GM18499 (cell line): ENCODE data around the gene CCDC50.

Source experiments
- ATAC-seq: cut with Tn5 transposase; IDR thresholded peaks from one replicate; pipeline ENCODE4 v1.9.1; 2021; ENCODE audit warnings: moderate number of reproducible peaks; ENCODE audit not compliant: insufficient read depth, unreplicated experiment

The CCDC50 gene

DNA sequence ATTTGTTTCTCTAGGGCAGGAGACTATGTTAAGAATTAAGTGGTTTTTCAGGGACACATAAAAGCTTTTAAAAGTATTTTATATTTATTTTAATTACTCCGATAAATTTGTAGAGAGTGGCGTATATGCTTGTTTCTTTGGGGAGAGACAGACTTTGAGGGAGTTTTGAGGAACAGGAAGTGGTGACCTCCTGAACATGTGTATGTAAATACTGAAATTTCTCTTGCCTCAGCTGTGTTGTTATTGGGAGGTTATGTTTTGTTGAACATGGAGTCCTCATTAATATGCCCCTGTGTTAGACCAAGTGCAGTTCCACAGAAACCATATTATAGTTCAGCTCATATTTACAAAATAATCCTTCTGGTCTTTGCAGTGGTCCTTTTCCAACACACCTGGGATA lies 42.9 kb downstream of the CCDC50 start:
- no peak for ATAC-seq

DNA sequence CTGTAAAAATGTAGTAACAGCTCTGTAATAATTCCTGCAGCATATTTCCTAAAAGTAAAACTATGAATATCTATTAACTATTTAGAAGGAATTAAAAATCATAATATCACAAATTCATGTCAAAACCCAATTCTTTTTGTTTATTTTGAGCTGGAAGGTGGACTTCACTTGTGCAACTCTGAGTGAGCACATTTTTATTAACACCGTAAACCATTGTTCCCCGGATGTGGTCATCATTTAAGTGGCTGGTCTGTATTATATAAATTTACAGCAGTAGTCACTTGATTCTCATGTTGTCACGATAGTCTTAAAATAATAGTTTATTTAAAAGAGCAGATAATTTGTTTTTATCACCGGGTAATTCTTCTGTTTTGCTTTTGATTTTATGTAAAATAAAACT lies 44.1 kb downstream of the CCDC50 start:
- ATAC-seq: no peak

DNA sequence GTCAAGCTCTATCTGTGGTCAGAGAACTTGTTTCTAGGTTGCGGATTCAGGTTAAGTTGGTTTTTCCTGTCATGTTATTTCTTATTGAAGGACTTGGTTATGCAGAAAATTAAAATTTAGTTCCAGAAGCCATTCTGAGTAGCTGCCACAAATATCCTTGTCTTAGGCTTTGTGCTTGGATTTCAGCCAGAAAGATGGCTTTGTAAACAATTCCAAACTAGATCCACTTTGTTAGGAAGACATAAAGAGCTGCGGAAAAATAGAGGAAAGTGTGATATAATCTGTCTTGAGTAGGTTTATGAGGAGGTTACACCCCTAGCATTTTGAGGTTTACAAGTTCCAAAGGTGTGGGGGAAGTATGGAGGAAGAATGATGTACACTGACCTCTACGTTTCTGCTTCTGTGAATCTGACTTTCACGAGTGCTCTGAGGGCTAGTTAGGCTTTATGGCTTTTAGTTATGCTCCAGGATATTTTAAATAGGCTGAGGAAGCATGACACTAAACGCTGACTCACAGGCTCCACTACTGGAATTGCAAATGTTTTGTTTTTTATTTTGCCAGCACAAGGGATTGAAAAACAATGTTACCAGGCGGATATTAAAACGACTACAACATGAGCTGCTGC lies 47.4 kb downstream of the CCDC50 start:
- ATAC-seq: no peak

DNA sequence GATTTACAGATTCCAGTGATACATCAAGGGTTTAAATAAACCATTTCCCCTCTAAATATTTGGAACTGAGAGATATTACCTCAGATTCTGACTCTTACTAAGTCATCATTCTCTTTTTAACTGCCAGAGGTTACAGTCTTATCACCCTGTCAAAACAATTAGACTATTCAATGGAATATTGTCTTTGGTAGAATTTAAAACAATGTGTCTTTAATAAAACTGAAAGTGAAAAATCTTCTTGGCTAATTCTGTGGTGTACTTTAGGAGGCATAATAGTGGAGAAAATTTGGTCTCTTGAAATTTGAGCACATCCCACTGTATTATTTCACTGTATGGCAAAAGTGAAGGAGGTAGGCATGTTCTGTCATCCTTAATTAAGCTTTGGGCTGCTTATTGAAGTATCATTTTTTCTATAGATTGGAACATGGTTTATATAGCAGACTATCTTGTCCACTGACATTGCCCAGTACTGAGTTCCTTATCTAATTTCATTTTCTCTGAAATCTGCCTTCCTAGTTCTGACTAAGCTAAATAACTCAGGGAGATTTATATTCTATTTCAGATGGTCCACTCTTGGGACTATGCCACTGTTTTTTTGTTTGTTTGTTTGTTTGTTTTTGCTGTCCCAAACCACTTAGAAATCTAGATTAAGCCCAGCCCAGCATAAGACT lies 49.1 kb downstream of the CCDC50 start:
- ATAC-seq: no peak

DNA sequence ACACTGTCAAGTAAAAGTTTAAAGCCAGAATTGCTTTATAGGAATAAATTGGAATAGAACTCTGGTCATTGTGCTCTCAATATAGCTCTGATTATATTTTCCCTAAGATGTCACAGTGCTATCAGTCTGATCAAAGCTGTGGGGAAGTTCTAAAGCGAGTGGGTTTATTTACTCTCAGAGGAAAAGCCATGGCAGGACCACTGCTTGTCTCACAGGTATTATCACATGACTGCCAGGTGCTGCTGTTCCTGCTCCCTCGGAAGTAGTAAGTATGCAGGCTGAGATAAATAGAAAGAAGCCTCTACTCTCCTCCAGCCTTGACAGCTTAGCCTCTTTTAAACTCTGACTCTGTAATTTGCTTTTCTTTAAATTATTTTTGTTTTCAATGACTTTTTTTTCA lies 50.3 kb downstream of the CCDC50 start:
- no peak for ATAC-seq

DNA sequence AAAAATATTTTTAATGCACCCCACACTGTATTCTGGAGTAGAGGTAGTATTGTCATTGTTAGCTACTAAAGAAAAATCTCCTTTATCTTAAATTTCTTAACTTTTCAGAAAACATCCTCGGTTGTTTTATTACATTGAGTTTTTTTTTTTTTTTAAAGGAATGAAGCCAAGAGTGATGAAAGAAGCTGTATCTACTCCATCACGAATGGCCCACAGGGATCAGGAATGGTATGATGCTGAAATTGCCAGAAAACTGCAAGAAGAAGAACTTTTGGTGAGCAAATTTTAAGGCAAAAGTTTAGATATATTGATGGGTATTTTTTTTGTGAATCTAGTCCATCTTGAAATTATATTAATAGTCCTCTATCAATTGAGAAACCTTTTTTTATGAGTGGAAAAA lies 50.8 kb downstream of the CCDC50 start:
- ATAC-seq: no peak

DNA sequence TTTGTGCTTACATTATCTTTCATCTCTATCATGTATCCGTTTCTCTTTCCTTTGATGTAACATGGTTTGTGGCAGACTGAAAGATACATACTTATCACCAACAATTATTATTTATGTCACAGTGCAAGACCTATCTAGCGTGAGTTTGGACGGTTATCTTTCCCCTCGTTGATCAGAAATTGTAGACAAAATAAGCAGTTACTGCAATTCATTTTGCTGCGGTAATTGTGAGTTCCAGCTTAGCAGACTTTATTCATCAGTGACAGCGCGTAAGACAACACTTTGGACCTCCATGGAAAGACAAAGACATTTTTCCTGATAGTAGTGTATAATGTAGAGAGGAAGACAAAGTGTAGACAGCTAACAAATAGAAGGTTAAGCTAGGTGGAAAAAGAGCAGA lies 52.1 kb downstream of the CCDC50 start:
- no peak for ATAC-seq

DNA sequence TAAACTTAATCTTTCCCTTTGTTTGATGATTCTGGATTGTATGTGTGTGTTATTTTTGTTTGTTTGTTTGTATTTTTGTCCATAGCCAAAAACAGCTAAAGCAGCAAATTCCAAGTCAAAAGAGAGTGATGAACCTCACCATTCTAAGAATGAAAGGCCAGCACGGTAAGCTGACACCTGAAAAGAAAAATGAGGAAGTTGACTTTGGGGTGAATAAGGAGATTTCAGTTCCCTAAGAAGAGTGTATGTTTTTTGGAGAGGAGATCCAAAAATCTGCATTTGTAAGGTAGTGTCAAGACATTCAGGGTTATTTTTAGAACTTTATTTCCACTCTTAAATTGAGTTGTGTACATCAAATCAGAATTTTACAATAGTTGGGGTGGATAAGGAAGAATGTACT lies 53.5 kb downstream of the CCDC50 start:
- ATAC-seq: peak; percentile 42

DNA sequence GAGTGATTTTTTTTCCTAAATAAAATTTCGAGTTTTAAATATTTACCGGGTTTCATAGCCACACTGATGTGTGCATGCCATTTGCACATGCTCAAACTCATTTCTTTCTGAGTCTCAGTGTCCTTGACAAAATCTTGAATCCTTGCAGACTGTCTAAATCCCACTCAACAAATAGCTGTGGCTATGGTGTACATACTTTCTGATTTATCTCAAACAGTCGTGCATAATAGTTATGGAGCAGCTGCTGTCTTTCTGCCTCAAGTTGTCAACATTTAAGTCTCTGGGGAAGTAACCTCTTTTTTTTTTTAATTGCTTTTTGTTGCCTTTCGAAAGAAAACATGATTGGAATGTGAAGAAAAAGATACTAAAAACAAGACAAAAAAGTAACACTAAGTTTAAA lies 53.9 kb downstream of the CCDC50 start:
- no peak for ATAC-seq

DNA sequence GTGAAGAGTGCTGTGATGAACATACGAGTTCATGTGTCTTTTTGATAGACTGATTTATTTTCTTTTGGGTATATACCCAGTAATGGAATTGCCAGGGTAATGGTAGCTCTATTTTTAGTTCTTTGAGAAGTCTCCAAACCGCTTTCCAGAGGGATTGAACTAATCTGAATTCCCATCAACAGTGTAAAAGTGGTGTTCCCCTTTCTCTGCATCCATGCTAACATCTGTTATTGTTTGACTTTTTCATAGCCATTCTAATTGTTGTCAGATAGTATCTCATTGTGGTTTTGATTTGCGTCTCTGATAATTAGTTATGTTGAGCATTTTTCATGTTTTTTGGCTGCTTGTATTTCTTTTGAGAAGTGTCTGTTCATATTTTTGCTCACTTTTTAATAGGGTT lies 55.9 kb downstream of the CCDC50 start:
- no peak for ATAC-seq

DNA sequence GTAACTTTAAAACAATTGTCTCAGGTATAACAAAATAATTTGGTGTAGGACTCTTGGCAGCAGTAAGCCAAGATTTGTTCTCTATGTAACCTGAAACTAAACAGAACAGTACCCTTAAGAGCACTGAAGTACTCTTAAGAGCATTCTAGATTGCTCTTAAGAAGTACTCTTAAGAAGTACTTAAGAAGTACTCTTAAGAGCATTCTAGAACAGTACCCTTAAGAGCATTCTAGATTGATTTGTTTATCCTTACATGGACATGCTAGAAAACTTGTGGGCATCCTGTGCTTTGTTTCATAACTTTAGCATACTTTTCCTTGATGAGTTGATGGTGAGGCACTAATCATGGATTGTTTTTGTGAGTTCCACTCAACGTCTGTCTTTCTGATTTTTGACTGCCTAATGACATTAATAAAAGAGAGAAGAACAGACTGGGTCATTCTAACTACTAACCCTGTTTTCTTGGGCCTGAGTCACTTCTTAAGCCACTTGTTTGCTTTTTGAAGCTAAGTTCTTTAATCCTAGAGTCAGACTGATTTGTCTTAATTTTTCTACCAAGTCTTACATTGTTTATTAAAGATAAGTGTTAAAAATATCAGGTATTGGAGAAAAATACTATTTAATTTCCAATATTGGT lies 58.4 kb downstream of the CCDC50 start:
- ATAC-seq: no peak

DNA sequence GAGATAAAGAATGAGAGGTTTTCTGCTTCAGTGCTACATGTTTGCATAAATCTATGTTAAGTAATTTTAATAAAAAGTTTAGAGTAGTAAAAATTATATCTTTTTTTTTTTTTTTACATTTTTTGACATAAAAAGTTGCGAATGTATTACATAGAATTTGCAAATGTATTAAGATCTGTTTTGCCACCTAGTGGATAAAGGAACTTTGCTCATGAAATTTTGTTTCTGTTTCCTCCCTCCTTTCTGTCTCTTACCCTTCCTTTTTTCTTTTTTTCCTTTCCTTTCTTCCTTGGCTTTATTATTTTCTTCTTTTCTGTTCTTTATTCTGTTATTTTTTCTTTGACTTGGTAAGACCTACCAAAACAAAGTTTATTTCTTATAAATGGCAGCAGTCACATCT lies 59.6 kb downstream of the CCDC50 start:
- no peak for ATAC-seq

DNA sequence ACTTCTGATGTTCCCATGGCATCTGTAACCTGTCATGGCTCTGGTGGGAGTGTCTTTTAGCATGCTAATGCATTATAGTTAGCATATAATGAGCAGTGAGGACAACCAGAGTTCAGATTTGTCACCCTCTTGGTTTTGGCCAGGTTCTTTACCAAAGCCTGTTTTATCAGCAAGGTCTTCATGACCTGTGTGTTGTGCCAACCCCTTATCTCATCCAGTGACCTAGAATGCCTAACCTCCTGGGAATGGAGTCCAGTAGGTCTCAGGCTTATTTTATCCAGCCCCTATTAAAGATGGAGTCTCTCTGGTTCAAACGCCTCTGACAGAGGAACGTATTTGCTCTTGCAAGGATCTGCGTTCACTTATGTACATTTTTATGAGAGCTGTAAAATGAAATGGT lies 61.4 kb downstream of the CCDC50 start:
- ATAC-seq: no peak

DNA sequence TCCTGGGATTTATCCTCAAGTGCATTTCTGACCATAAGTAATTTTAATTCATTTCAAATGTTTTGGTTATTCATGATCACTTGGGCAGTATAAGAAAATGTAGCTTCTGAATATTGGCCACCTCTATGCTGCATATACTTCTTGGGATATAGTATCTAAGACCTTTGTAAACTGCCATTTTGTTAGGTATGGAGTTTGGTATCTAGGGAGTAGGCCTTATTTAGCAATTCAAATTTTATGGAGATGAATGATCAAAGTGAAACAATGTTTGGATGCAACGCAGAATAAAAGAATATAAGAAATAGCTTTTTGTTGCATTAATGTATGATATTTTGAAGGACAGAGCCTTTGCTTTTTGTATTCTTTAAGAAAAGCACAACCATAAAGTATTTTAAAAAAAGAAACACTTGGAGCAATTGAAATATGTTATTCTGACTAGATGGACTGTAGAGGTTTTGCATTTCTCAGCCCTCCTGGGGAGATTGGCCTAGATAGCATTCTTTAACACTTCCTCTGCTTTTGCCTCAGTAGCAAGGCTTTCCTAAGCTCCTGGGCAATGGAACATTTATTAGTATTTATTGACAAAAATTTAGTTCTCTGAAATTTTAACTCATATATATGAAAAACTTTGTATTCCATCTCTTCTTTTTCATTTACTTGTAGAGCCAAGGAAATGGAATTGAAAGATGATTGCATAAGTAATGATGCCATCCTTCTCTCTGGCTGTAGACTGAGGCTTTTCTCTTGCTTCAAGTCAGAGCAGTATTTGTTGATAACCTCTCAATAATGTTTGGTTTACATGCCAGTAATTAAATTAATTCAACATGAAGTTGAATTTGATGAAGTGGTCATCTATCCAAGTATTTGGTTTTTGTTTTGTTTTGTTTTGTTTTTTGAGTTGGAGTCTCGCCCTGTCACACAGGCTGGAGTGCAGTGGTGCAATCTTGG lies 62.9 kb downstream of the CCDC50 start:
- no peak for ATAC-seq

DNA sequence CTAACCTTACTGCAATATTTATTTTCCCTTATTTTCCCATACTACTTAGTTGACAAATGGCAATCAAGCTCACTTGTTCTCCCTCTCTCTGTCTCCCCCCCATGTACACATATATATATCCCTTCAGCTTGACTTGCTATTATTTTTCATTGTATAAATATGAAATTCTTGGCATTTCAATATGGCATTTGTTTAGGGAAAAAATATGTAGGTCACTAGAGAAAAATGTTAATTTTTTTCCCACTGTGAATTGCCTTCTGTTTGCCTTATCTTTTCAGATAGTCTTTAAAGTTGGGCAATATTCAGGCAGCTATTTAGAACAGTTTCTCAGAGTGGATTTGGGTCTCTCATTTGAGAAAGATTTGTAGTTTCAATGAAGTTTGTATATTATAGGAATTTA lies 64.0 kb downstream of the CCDC50 start:
- no peak for ATAC-seq

DNA sequence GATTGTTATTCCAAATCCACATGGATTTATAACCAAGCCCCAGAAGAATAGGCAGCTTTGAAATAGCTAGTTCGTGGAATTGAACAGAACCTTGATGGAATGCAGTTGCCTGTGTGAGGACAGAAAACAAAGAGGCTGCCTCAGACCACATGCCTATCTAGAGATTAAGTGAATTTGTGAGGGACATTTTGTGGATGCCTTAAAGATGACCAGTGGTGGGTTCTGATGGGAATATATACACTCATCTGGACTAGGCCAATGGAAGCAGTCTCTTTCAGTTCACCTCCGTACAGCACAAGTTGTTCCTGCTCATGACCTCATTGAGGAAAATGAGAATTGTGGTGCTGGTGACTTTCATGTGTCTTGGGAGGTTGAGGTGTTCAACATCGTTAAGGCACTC lies 68.6 kb downstream of the CCDC50 start:
- no peak for ATAC-seq

DNA sequence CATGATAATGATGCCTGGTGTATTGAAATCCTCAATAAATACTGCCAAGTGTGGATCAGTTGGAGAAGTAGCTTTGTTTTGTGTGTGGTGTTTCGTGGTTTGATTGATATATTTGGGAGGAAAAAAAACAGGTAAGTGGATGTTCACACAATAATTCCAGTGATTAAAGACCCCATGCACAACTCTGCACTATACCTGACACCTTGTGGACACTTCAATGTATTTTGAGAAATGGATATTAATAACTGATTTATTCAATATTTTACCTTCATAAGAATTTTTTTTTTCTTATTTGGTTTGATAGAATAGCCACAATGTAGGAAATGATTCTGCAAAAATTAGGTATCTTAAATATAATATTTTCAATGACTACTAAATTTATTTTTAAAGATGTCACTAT lies 69.4 kb downstream of the CCDC50 start:
- no peak for ATAC-seq

DNA sequence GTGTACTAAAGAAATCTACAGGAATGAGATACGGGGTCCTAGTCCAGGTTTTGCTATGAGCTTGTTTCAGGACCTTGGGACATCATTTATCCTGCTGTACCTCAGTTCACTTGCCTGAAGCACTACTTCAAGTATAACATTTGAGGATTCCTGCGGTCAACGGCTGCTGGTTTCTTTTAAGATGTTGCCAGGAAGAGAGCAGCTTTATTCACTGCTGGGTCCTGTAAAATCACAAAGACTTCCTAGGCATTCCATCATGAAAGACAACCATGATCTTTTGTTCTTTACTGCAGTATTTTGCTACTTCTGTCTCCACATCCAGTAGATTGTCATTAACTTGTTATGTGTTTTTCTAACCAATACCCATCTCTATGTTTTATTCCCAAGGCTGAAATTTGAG lies 70.7 kb downstream of the CCDC50 start:
- no peak for ATAC-seq

DNA sequence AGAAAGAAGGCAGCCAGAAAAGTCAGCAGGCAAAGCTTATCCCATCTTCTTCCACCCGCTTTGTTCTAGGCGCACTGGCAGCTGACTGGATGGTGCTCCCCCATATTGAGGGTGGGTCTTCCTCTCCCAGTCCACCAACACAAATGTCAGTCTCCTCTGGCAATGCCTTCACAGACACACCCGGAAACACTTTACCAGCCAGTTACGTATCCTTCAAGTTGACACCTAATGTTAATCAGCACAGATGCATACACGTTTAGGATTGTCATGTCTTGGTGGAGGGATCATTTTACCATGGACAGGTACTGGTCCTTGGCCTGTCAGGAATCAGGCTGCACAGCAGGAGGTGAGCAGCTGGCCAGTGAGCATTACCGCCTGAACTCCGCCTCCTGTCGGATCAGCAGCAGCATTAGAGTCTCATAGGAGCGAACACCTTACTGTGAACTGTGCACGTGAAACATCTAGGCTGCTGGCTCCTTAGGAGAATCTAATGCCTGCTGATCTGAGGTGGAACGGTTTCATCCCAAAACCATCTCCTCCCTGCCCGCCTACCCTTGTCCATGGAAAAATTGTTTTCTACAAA lies 72.7 kb downstream of the CCDC50 start:
- ATAC-seq: no peak

DNA sequence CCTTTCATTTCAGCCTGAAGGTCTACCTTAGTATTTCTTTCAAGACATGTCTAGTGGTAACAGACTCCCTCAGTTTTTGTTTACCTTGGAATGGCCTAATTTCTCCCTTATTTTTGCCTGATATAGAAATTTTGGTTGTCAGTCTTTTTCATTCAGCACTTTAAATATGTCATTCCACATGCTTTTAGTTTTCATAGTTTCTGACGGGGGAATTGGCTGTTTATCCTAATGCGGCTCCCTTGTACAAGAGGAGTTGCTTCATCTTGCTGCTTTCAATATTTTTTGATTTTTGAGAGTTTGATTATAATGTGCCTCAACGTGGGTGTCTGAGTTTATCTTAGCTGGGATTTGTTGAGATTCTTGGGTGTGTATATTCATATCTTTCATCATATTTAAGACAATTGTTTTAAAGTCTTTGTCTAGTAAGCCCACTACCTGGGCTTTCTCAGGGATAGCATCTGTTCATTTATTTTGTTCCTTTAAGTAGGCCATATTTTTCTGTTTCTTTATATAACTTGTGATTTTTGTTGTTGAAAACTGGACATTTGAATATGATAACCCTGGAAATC lies 80.7 kb downstream of the CCDC50 start:
- no peak for ATAC-seq
